GM21723 (cell line): ENCODE results near the gene IMP3.

Experiments used
- ATAC-seq: cut with Tn5 transposase; IDR thresholded peaks from one replicate; pipeline ENCODE4 v1.9.1; 2021; ENCODE audit warnings: mild to moderate bottlenecking, moderate library complexity; ENCODE audit not compliant: unreplicated experiment

The IMP3 gene

GRCh38 chr15:75625542-75626347 is 14.3 kb downstream of the IMP3 start, which contains the start of gene SNUPN:
Gene SNUPN, minus strand, starts transcription at chr15:75625725. Its CDS starts 4,674 bp downstream, at chr15:75621051.
- peak; percentile 74 for ATAC-seq

- ATAC-seq: no peak
Observed at GRCh38 chr15:75622505-75622904, 17.5 kb downstream of the IMP3 start.

- ATAC-seq: no peak
Observed at GRCh38 chr15:75620841-75621391, 19.1 kb downstream of the IMP3 start.

- ATAC-seq: no peak
Observed at GRCh38 chr15:75620058-75620820, 19.8 kb downstream of the IMP3 start.

- ATAC-seq: no peak
Observed at GRCh38 chr15:75616766-75617165, 23.3 kb downstream of the IMP3 start.

GRCh38 chr15:75606711-75607699 is 33.0 kb downstream of the IMP3 start:
- no peak for ATAC-seq

GRCh38 chr15:75606026-75606425 is 34.0 kb downstream of the IMP3 start:
- ATAC-seq: no peak

- ATAC-seq: no peak
Observed at GRCh38 chr15:75599401-75599800, 40.6 kb downstream of the IMP3 start.

- no peak for ATAC-seq
Observed at GRCh38 chr15:75598361-75598760, 41.7 kb downstream of the IMP3 start.

- no peak for ATAC-seq
Observed at GRCh38 chr15:75597667-75598341, 42.2 kb downstream of the IMP3 start.

- no peak for ATAC-seq
Observed at GRCh38 chr15:75596703-75597345, 43.2 kb downstream of the IMP3 start.

- no peak for ATAC-seq
Observed at GRCh38 chr15:75594276-75594675, 45.7 kb downstream of the IMP3 start.

- no peak for ATAC-seq
Observed at GRCh38 chr15:75591655-75592364, 48.2 kb downstream of the IMP3 start.

GRCh38 chr15:75590239-75590638 is 49.8 kb downstream of the IMP3 start:
- ATAC-seq: no peak
